AG04450 (cell line): ENCODE measurements around the gene ELF4. TPM values are rescaled to one million over a fixed set of nuclear protein-coding genes. Genes with fewer than 3 reads are reported as not detected.

Experiments used
- CTCF ChIA-PET: fragments of 300-600, 350-600 bp; formaldehyde crosslinking; extraction: SDS; loops from one replicate; lab custom pipeline; 2022; ENCODE audit warnings: antibody characterized with exemption, inconsistent platforms; lab: Charles Lee
- POLR2A ChIA-PET: fragments of 350-600 bp; formaldehyde crosslinking; extraction: SDS; loops from one replicate; lab custom pipeline; 2021; ENCODE audit warnings: antibody characterized with exemption, inconsistent platforms; lab: Yijun Ruan, JAX
- DNase-seq: peaks from one replicate; pipeline ENCODE4 v3.0.0-alpha.2; 2011; ENCODE audit warnings: low read depth, low spot score
- H3K27ac ChIP-seq: one replicate; pipeline ENCODE4 v1.5.1; 2012; ENCODE audit warnings: low read depth, low read length, control low read depth
- H3K27me3 ChIP-seq: one replicate; pipeline ENCODE4 v1.6.0; 2012; ENCODE audit warnings: low read length; ENCODE audit not compliant: control insufficient read depth, insufficient read depth
- H3K4me3 ChIP-seq: 2 replicates; pipeline ENCODE4 v1.5.1; 2011; ENCODE audit warnings: mild to moderate bottlenecking, low read depth, low read length, control low read depth
- H3K9me3 ChIP-seq: 2 replicates; pipeline ENCODE4 v1.5.1; 2012; ENCODE audit warnings: low read length; ENCODE audit not compliant: control insufficient read depth, insufficient read depth
- CTCF ChIP-seq: IDR thresholded peaks from 2 replicates; pipeline ENCODE4 v1.5.1; 2011; ENCODE audit warnings: low read depth, low read length, control low read depth, inconsistent platforms
- polyA plus RNA-seq: library from polyadenylated mRNA; depleted of rRNA; stranded (reverse); fragments of >200 nt; gene quantifications from 2 replicates; pipeline ENCODE4 v1.2.3, GENCODE V29; 2011

Gene ELF4
- polyA plus RNA-seq, 1 experiment, result 17.7 TPM

- Histone ChIP-seq H3K4me3 (no peak overlapping the region), H3K27me3 (no peaks in the 10 kb centered on the region), H3K27ac (no peak overlapping the region), H3K9me3 (no peaks in the 10 kb centered on the region)
- no peak for DNase-seq
- POLR2A ChIA-PET, result no interaction called here
- TF ChIP-seq CTCF, result no peak
- CTCF ChIA-PET, result interaction anchor here (0.5 kb wide), 1 partner anchor 24 kb away, joined by 3 read pairs; no protein-coding TSS in a partner anchor
These were observed 26.5 kb downstream of the ELF4 start for GRCh38 chrX:130083656-130084382.

GRCh38 chrX:130083107-130083490 is 27.2 kb downstream of the ELF4 start:
- CTCF ChIA-PET, result no interaction called here
- TF ChIP-seq CTCF, result no peak
- Histone ChIP-seq H3K27ac (no peak overlapping the region), H3K27me3 (no peaks in the 10 kb centered on the region), H3K4me3 (no peak overlapping the region), H3K9me3 (no peaks in the 10 kb centered on the region)
- no peak for DNase-seq
- POLR2A ChIA-PET, result no interaction called here

GRCh38 chrX:130082244-130083106 is 27.8 kb downstream of the ELF4 start:
- Histone ChIP-seq H3K27me3 (no peaks in the 10 kb centered on the region), H3K4me3 (no peak overlapping the region), H3K27ac (no peak overlapping the region), H3K9me3 (no peaks in the 10 kb centered on the region)
- CTCF ChIA-PET, result interaction anchor here (4.0 kb wide), 1 partner anchor 110 kb away, joined by 53 read pairs; no protein-coding TSS in a partner anchor
- TF ChIP-seq CTCF, result no peak
- POLR2A ChIA-PET, result interaction anchor here (0.6 kb wide), 1 partner anchor 15 kb away, joined by 3 read pairs; no protein-coding TSS in a partner anchor
- no peak for DNase-seq

- H3K27me3 ChIP-seq, result no peaks in the 10 kb centered on the region
- DNase-seq, result no peak
- H3K27ac ChIP-seq, result no peak overlapping the region
- POLR2A ChIA-PET, result no interaction called here
- no peak overlapping the region for H3K4me3 ChIP-seq
- CTCF ChIA-PET, result interaction anchor here (0.6 to 4.0 kb wide), 3 partner anchors 74 to 114 kb away, joined by 4 to 53 read pairs (median 12); no protein-coding TSS in a partner anchor
- no peak for TF ChIP-seq CTCF
- no peaks in the 10 kb centered on the region for H3K9me3 ChIP-seq
These were observed 28.8 kb downstream of the ELF4 start for GRCh38 chrX:130081421-130082045.
